GM21447 (cell line): ENCODE measurements around the gene ZNF516.

Experiments used
- ATAC-seq: cut with Tn5 transposase; IDR thresholded peaks from one replicate; pipeline ENCODE4 v1.9.1; 2021; ENCODE audit not compliant: unreplicated experiment

Gene ZNF516

GRCh38 chr18:76457957-76458356 is 37.1 kb downstream of the ZNF516 start:
- no peak for ATAC-seq

- ATAC-seq: no peak
Observed at GRCh38 chr18:76457475-76457874, 37.6 kb downstream of the ZNF516 start.

- ATAC-seq: no peak
Observed at GRCh38 chr18:76456823-76457222, 38.2 kb downstream of the ZNF516 start.

GRCh38 chr18:76456018-76456750 is 38.9 kb downstream of the ZNF516 start:
- ATAC-seq: no peak

- ATAC-seq: no peak
Observed at GRCh38 chr18:76455003-76455676, 39.9 kb downstream of the ZNF516 start.

- no peak for ATAC-seq
Observed at GRCh38 chr18:76454418-76454817, 40.6 kb downstream of the ZNF516 start.

GRCh38 chr18:76453932-76454331 is 41.1 kb downstream of the ZNF516 start:
- ATAC-seq: no peak

- no peak for ATAC-seq
Observed at GRCh38 chr18:76453057-76453561, 41.9 kb downstream of the ZNF516 start.

- ATAC-seq: no peak
Observed at GRCh38 chr18:76452357-76452756, 42.7 kb downstream of the ZNF516 start.

GRCh38 chr18:76451396-76452331 is 43.4 kb downstream of the ZNF516 start:
- no peak for ATAC-seq

- no peak for ATAC-seq
Observed at GRCh38 chr18:76450452-76451395, 44.3 kb downstream of the ZNF516 start.

- no peak for ATAC-seq
Observed at GRCh38 chr18:76449111-76449453, 46.0 kb downstream of the ZNF516 start.

- no peak for ATAC-seq
Observed at GRCh38 chr18:76448256-76449110, 46.6 kb downstream of the ZNF516 start.

- no peak for ATAC-seq
Observed at GRCh38 chr18:76447258-76447890, 47.7 kb downstream of the ZNF516 start.

GRCh38 chr18:76446321-76447257 is 48.5 kb downstream of the ZNF516 start:
- ATAC-seq: no peak

- ATAC-seq: no peak
Observed at GRCh38 chr18:76445741-76446232, 49.3 kb downstream of the ZNF516 start.

GRCh38 chr18:76445275-76445674 is 49.8 kb downstream of the ZNF516 start:
- no peak for ATAC-seq
